Stimulated activated CD4-positive, alpha-beta T cell treated with anti-CD3 and anti-CD28 coated beads, Interleukin-12 subunit alpha, Interleukin-12 subunit beta, amount 100 ng/mL, for 4 hours (primary cell): ENCODE results near the gene OSBPL10.
"Not testable (repeated sequence)": the region's sequence is repeated elsewhere in the genome, so short reads cannot be mapped to it uniquely, and the experiment has no call there.

ENCODE experiments used
- DNase-seq: peaks from one replicate; pipeline ENCODE4 v3.0.0-alpha.2; 2020

The OSBPL10 gene

GRCh38 chr3:31693346-31693745 is 287.7 kb downstream of the OSBPL10 start:
- DNase-seq: no peak

GRCh38 chr3:31692751-31693150 is 288.3 kb downstream of the OSBPL10 start:
- DNase-seq: no peak

GRCh38 chr3:31690771-31691170 is 290.3 kb downstream of the OSBPL10 start:
- DNase-seq: no peak

GRCh38 chr3:31689523-31689922 is 291.5 kb downstream of the OSBPL10 start:
- not testable (repeated sequence) for DNase-seq

- DNase-seq: no peak
These were observed 292.1 kb downstream of the OSBPL10 start for GRCh38 chr3:31688984-31689383.

- DNase-seq: no peak
These were observed 293.9 kb downstream of the OSBPL10 start for GRCh38 chr3:31687020-31687802.

GRCh38 chr3:31680072-31680870 is 300.8 kb downstream of the OSBPL10 start:
- no peak for DNase-seq

GRCh38 chr3:31676556-31676955 is 304.5 kb downstream of the OSBPL10 start:
- DNase-seq: no peak

- DNase-seq: no peak
These were observed 307.1 kb downstream of the OSBPL10 start for GRCh38 chr3:31673950-31674349.

GRCh38 chr3:31671976-31672375 is 309.1 kb downstream of the OSBPL10 start:
- no peak for DNase-seq

GRCh38 chr3:31671451-31671850 is 309.6 kb downstream of the OSBPL10 start:
- no peak for DNase-seq

GRCh38 chr3:31670722-31671121 is 310.3 kb downstream of the OSBPL10 start:
- no peak for DNase-seq

GRCh38 chr3:31670136-31670535 is 310.9 kb downstream of the OSBPL10 start:
- DNase-seq: no peak

GRCh38 chr3:31668242-31668641 is 312.8 kb downstream of the OSBPL10 start:
- DNase-seq: no peak

GRCh38 chr3:31667582-31667981 is 313.5 kb downstream of the OSBPL10 start:
- no peak for DNase-seq

- DNase-seq: no peak
These were observed 317.0 kb downstream of the OSBPL10 start for GRCh38 chr3:31664031-31664430.

GRCh38 chr3:31661993-31662670 is 318.9 kb downstream of the OSBPL10 start:
- DNase-seq: no peak

- DNase-seq: no peak
These were observed 319.8 kb downstream of the OSBPL10 start for GRCh38 chr3:31661286-31661685.

- DNase-seq: no peak
These were observed 321.8 kb downstream of the OSBPL10 start for GRCh38 chr3:31659246-31659645.

GRCh38 chr3:31654998-31655397 is 326.1 kb downstream of the OSBPL10 start:
- no peak for DNase-seq

GRCh38 chr3:31653464-31653863 is 327.6 kb downstream of the OSBPL10 start:
- DNase-seq: no peak

- no peak for DNase-seq
These were observed 328.8 kb downstream of the OSBPL10 start for GRCh38 chr3:31652296-31652695.

- DNase-seq: no peak
These were observed 332.6 kb downstream of the OSBPL10 start for GRCh38 chr3:31648286-31648968.
